Stomach (tissue), 9 donors: ENCODE data around the gene ZNF532. TPM values are rescaled to one million over a fixed set of nuclear protein-coding genes. Genes with fewer than 3 reads are reported as not detected.

Source experiments
- DNase-seq, 2 donors: peaks; one replicate each; pipeline versions ENCODE4 v3.0.0 to v3.0.0-alpha.2; 2013 to 2019
- H3K27ac ChIP-seq, 5 donors: fragments of 200-600 bp in 4 of 5; sonication (generic) in 4 of 5; one replicate each; pipeline ENCODE4 v1.5.1; 2013 to 2019; ENCODE audit warnings: mild to moderate bottlenecking in 1 of 5, moderate library complexity in 1 of 5
- H3K27me3 ChIP-seq, 3 donors: fragments of 200-600 bp; sonication (generic); one replicate each; pipeline ENCODE4 v1.5.1; 2017 to 2019; ENCODE audit warnings: mixed run types in 1 of 3
- H3K36me3 ChIP-seq, 4 donors: fragments of 200-600 bp; sonication (generic); 1 replicate in 3 of 4; 2 replicates in 1 of 4; pipeline ENCODE4 v1.5.1; 2016 to 2019
- H3K4me1 ChIP-seq, 4 donors: fragments of 200-600 bp; sonication (generic); one replicate each; pipeline ENCODE4 v1.5.1; 2016 to 2019
- H3K4me3 ChIP-seq, 4 donors: fragments of 200-600 bp; sonication (generic) in 3 of 4; one replicate each; pipeline ENCODE4 v1.5.1; 2016 to 2019; ENCODE audit warnings: mild to moderate bottlenecking in 1 of 4
- H3K9me3 ChIP-seq, 4 donors: fragments of 200-600 bp; sonication (generic); one replicate each; pipeline ENCODE4 v1.5.1; 2016 to 2019
- CTCF ChIP-seq, 7 experiments: fragments of 450-650 bp in 4 of 7; fragments of 200-600 bp in 3 of 7; sonication (generic) in 3 of 7; IDR thresholded peaks; one replicate each; pipeline ENCODE4 v1.5.1; 2016 to 2019; ENCODE audit warnings: antibody characterized with exemption in 7 of 7, control low read depth in 2 of 7, mild to moderate bottlenecking in 1 of 7
- EP300 ChIP-seq: sonication (generic); formaldehyde crosslinking; IDR thresholded peaks from one replicate; pipeline ENCODE4 v1.6.1; 2017; ENCODE audit warnings: antibody characterized with exemption
- POLR2A ChIP-seq, 4 donors: fragments of 450-650 bp; IDR thresholded peaks; one replicate each; pipeline ENCODE4 v1.6.1; 2016; ENCODE audit warnings: antibody characterized with exemption in 4 of 4, control low read depth in 2 of 4, mild to moderate bottlenecking in 1 of 4, moderate library complexity in 1 of 4
- POLR2AphosphoS5 ChIP-seq, 3 donors: sonication (generic); formaldehyde crosslinking; IDR thresholded peaks; one replicate each; pipeline ENCODE4 v1.6.1; 2016; ENCODE audit warnings: antibody characterized with exemption in 3 of 3
- WGBS, 5 donors: extraction: QIAGEN DNeasy Blood & Tissue Kit in 3 of 5; methylation state at CpG; one replicate each; pipeline versions ENCODE4 v1.1.5 to v1.1.7; 2013 to 2018; 5-methylcytosine and 5-hydroxymethylcytosine counted together
- intact Hi-C: fragments of 100-400 bp; cut with DNase I; formaldehyde crosslinking; loops from one replicate; pipeline ENCODE4 v1.15.1; 2023; ENCODE audit warnings: low total_unique reads
- polyA plus RNA-seq, 3 donors: library from polyadenylated mRNA; stranded (reverse); fragments of 200-250 nt; gene quantifications; one replicate each; pipeline ENCODE4 v1.2.3, GENCODE V29; 2013
- total RNA-seq, 5 donors: library from RNA; depleted of rRNA; stranded (reverse); fragments of >200 nt; gene quantifications; one replicate each; pipeline versions ENCODE4 v1.1.0 to v1.2.3, GENCODE V29; 2014 to 2016
- donor health status: healthy with polysubstance abuse.
- donor health status: Bipolar disorder and iron deficiency.
- donor health status: healthy.

ZNF532 gene
- total and polyA plus RNA-seq, 8 donors, result 2.9 to 53.7 (median 18.4) TPM

DNA sequence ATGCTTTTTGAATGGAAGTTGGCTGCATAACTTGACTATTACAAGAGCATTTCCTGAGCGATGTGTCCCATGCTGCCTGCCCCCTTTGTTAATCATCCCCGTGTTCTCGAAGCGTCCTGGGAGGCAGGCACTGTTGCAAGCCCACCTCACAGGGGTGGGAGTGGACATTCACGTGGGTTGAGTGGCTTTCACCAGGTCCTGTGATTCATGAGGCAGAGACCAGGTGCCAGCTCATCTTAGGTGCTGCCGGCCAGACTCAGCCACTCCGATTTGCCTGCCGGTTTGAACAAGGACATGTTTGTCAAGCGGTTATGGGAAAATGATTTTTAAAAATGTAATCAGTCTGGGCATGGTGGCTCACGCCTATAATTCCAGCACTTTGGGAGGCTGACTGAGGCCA is 112.5 kb downstream of the ZNF532 start:
- intact Hi-C loops, result no loop called here
- H3K27ac ChIP-seq, result no peak overlapping the region

GRCh38 chr18:58977801-58978200 is 113.1 kb downstream of the ZNF532 start:
- intact Hi-C loops, result no loop called here
- TF ChIP-seq EP300, result no peak
- TF ChIP-seq POLR2A (IDR thresholded peaks at IDR 0.05), result no peak
- no peak for TF ChIP-seq CTCF (IDR thresholded peaks at IDR 0.05)
- no peak for TF ChIP-seq POLR2AphosphoS5 (IDR thresholded peaks at IDR 0.05)
- Histone ChIP-seq H3K4me3 (no peak overlapping the region), H3K4me1 (peaks cover 0 to 16% (median 3%) of the 10 kb centered on the region in 4 donors), H3K27me3 (no peaks in the 10 kb centered on the region), H3K27ac (no peak overlapping the region), H3K36me3 (peaks cover 4 to 52% (median 39%) of the 10 kb centered on the region in 4 donors), H3K9me3 (no peaks in the 10 kb centered on the region)
- WGBS, 5 donors, result 73 to 82% (median 80%) methylated on average over 4 of the region's 4 CpGs
- no peak for DNase-seq

More for the DNA sequence above, 112.5 kb downstream of the ZNF532 start:
- Histone ChIP-seq H3K36me3 (peaks cover 0 to 46% (median 34%) of the 10 kb centered on the region in 4 donors), H3K4me1 (peaks cover 0 to 16% (median 3%) of the 10 kb centered on the region in 4 donors), H3K9me3 (no peaks in the 10 kb centered on the region), H3K27me3 (no peaks in the 10 kb centered on the region), H3K4me3 (no peak overlapping the region)
- no peak for TF ChIP-seq POLR2AphosphoS5 (IDR thresholded peaks at IDR 0.05)
- TF ChIP-seq CTCF (IDR thresholded peaks at IDR 0.05), result no peak
- TF ChIP-seq EP300, result no peak
- no peak for DNase-seq
- 87 to 91% (median 89%) methylated on average over 10 of the region's 10 CpGs for WGBS, 5 donors

DNA sequence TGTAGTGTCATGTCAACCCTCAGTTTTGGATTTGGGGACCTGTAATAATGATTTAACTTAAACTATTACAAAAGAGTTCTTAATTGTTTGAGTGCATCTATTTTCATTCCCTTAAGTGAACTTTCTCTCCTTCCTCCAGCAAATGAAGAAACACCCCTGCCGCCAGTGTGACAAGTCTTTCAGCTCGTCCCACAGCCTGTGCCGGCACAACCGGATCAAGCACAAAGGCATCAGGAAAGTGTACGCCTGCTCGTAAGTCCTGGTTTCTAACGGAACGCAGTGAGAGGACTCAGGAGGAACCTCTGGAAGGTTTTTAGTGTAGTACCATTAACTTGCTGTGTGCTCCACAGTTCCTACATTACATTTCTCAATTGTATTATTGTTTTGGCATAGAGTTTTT is 114.2 kb downstream of the ZNF532 start:
- TF ChIP-seq POLR2A (IDR thresholded peaks at IDR 0.05) (no peak), POLR2AphosphoS5 (IDR thresholded peaks at IDR 0.05) (no peak)
- no peaks in the 10 kb centered on the region for H3K9me3 ChIP-seq
- 93 to 97% (median 95%) methylated on average over 8 of the region's 8 CpGs for WGBS, 5 donors
- H3K27me3 ChIP-seq, result no peaks in the 10 kb centered on the region
- no peak overlapping the region for H3K4me3 ChIP-seq
- no peak for DNase-seq
- H3K4me1 ChIP-seq, result peaks cover 0 to 16% (median 3%) of the 10 kb centered on the region in 4 donors
- no peak overlapping the region for H3K27ac ChIP-seq
- intact Hi-C loops, result no loop called here
- peaks cover 14 to 59% (median 50%) of the 10 kb centered on the region in 4 donors for H3K36me3 ChIP-seq

GRCh38 chr18:58979615-58980014 is 114.9 kb downstream of the ZNF532 start:
- WGBS, 5 donors, result 57 to 81% (median 65%) methylated on average over 6 of the region's 6 CpGs
- DNase-seq, result no peak
- Histone ChIP-seq H3K27ac (no peak overlapping the region), H3K4me1 (peaks cover 0 to 16% (median 3%) of the 10 kb centered on the region in 4 donors), H3K9me3 (no peaks in the 10 kb centered on the region), H3K36me3 (peaks cover 18 to 61% (median 56%) of the 10 kb centered on the region in 4 donors), H3K4me3 (no peak overlapping the region), H3K27me3 (no peaks in the 10 kb centered on the region)
- TF ChIP-seq CTCF (IDR thresholded peaks at IDR 0.05), result no peak
- intact Hi-C loops, result no loop called here

DNA sequence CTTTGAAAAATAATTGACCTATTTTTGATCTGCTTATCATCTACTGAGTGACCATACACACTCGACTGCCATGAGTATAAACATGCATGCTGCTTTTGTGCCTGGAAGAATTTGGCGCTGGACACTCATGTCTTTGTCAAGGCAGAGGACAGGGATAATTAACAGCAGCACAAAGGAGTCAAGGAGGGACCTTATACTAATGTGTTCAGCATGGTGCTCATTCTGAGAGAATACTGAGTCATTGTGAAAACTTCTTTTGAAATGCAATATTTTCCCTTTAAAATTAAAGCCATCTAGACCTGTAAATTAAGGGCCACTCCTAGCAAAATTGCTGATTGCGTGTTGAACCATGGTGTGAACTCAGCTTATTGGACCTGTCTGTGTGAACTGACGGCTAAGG is 116.3 kb downstream of the ZNF532 start:
- H3K27me3 ChIP-seq, result no peaks in the 10 kb centered on the region
- no peaks in the 10 kb centered on the region for H3K9me3 ChIP-seq
- H3K36me3 ChIP-seq, result peaks cover 18 to 60% (median 57%) of the 10 kb centered on the region in 4 donors
- H3K4me1 ChIP-seq, result peaks cover 0 to 8% (median 0%) of the 10 kb centered on the region in 4 donors
- H3K4me3 ChIP-seq, result no peak overlapping the region
- TF ChIP-seq POLR2A (IDR thresholded peaks at IDR 0.05) (no peak), POLR2AphosphoS5 (IDR thresholded peaks at IDR 0.05) (no peak), EP300 (no peak), CTCF (IDR thresholded peaks at IDR 0.05) (no peak)
- WGBS, 5 donors, result 85 to 91% (median 89%) methylated on average over 4 of the region's 4 CpGs
- DNase-seq, result no peak
- no peak overlapping the region for H3K27ac ChIP-seq
- intact Hi-C loops, result no loop called here
